ENCODE results near the gene TSPAN32. TPM values are rescaled to one million over a fixed set of nuclear protein-coding genes. Genes with fewer than 3 reads are reported as not detected.

Gene TSPAN32
- total RNA-seq, 2 donors from 2014 or later: 4.3 to 9.9 TPM

DNA sequence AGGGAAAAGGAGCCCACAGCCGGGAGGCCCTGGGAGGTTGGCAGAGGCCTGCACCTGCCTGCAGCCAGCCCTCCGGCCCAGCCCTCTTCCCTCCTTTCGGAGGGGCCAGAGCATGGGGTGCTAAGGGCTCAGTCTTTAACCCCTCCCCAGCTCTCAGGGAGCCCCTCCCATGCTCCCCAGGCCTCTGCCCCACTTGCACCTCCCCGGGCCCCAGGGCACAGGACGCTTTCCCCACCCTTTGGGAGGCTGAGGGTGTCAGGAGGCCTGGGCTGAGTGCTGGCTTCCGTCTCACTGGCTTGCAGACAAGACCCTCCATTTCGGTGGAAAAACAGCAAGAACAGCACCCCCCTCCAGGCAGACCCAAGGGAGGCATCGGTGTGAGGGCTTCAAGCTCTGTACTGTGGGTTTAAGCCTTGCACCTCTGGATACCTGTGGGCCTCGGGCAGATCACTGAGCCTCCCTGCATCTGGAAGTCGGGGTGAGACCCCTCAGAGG is 38.7 kb upstream of the TSPAN32 start:
- no peaks in the 10 kb centered on the region for H3K9me3 Mint-ChIP-seq
- no peaks in the 10 kb centered on the region for H3K27me3 Mint-ChIP-seq
- no peak overlapping the region for H3K27ac Mint-ChIP-seq
- DNase-seq (ENCODE audit: low spot score) (no peak), ATAC-seq (no peak)
- no peaks in the 10 kb centered on the region for H3K36me3 Mint-ChIP-seq
- peaks cover 19 to 27% of the 10 kb centered on the region in 2 donors for H3K4me1 Mint-ChIP-seq (ENCODE audit: low read depth in 2 of 2)
- no peak overlapping the region for H3K4me3 Mint-ChIP-seq

DNA sequence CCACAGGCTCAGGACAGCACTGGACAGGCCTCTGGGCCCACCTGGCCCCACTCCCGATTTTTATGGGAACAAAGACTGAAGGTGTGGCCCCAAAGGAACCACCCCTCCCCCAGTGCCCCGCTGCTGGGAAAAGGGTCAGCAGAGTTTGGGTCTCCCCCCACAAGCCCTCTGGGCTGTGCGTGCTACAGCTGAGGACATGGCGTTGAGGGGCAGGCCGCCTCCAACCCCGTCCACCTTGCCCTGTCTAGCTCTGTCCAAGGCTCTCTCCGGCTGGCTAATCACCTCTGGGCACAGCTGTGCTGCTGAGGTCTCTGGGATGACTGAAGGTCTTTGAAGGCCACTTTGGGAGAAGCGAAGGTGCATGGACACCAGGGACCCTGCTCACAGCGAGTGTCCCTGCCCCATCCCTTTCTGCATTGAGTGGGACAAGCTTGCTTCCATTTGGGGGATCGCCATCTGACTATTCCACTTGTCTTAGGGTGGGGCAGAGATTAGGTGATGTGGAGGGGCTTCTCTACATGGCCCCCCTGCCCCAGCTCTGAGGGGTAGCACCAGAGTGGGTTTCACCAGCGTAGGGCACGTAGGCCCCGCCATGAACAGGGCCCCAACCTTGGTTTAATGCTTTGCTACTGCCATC is 38.0 kb upstream of the TSPAN32 start:
- ATAC-seq (no peak), DNase-seq (ENCODE audit: low spot score) (no peak)
- Mint-ChIP-seq H3K4me1 (ENCODE audit: low read depth in 2 of 2) (peaks cover 25 to 27% of the 10 kb centered on the region in 2 donors), H3K27ac (no peak overlapping the region), H3K4me3 (no peak overlapping the region), H3K36me3 (no peaks in the 10 kb centered on the region), H3K27me3 (no peaks in the 10 kb centered on the region), H3K9me3 (no peaks in the 10 kb centered on the region)

DNA sequence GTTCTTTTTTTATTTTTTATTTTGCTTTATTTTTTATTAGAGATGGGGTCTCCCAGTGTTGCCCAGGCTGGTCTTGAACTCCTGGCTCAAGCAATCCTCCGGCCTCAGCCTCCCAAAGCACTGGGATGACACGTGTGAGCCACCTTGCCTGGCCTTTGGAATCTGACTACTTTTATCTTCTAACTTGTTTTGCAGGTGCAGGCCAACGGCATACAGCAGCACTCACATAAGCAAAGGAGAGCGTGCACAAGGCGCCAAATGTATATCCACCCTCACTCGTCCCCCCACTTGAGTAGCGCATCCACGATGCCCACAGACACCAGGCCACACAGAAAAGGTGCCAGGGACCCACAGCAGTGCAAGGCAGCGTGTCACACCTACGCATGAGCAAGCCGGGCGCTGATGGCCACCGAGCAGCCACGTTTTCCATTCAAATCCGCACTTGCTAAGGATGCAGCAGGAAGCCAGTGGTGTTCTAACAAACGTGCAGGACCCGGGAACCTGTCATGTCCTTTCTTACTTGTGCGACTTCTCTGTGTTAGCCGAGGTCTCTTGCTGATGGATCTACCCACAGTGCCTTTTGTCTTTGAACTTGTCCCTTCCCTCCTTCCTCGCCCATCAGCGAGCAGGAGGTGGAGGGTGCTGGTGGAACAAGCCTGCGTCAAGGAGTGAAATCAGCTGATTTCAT is 37.3 kb upstream of the TSPAN32 start:
- Mint-ChIP-seq H3K27me3 (no peaks in the 10 kb centered on the region), H3K9me3 (no peaks in the 10 kb centered on the region), H3K4me3 (no peak overlapping the region), H3K36me3 (no peaks in the 10 kb centered on the region), H3K27ac (no peak overlapping the region), H3K4me1 (ENCODE audit: low read depth in 2 of 2) (peaks cover 25 to 27% of the 10 kb centered on the region in 2 donors)
- no peak for DNase-seq (ENCODE audit: low spot score)
- ATAC-seq: no peak

DNA sequence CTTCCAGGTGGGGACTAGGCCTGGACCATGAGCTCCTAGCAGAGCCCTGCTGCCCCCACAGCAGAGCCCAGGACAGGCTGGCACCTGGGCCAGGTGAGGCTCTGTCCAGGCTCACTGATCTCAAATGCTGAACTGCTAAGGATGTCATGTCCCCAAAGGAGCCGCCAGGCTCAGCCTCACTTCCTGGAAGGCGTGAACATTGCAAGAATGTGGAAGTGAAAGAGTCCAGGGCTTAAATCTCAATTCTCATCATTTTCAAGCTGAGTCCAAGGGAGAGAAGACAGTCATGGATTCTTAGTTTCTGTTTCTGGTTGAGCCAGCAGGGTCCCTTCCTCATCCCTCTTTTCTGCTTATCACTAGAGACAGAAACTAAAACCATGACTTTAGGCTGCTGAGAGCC is 36.4 kb upstream of the TSPAN32 start:
- Mint-ChIP-seq H3K4me1 (ENCODE audit: low read depth in 2 of 2) (peaks cover 25 to 27% of the 10 kb centered on the region in 2 donors), H3K9me3 (no peaks in the 10 kb centered on the region), H3K4me3 (peak overlapping the region; percentile 83), H3K27me3 (no peaks in the 10 kb centered on the region), H3K27ac (peak overlapping the region; percentile 80 to 91), H3K36me3 (no peaks in the 10 kb centered on the region)
- ATAC-seq (peak; percentile 49 to 72), DNase-seq (ENCODE audit: low spot score) (no peak)

GRCh38 chr11:2265854-2266585 is 35.8 kb upstream of the TSPAN32 start:
- DNase-seq (ENCODE audit: low spot score): no peak
- H3K4me1 Mint-ChIP-seq (ENCODE audit: low read depth in 2 of 2): peaks cover 25 to 30% of the 10 kb centered on the region in 2 donors
- no peaks in the 10 kb centered on the region for H3K27me3 Mint-ChIP-seq
- peak overlapping the region; percentile 80 to 91 for H3K27ac Mint-ChIP-seq
- no peak for ATAC-seq
- H3K4me3 Mint-ChIP-seq: peak overlapping the region; percentile 83
- H3K9me3 Mint-ChIP-seq: no peaks in the 10 kb centered on the region
- no peaks in the 10 kb centered on the region for H3K36me3 Mint-ChIP-seq

GRCh38 chr11:2266586-2267305 is 35.1 kb upstream of the TSPAN32 start:
- H3K36me3 Mint-ChIP-seq: no peaks in the 10 kb centered on the region
- H3K4me1 Mint-ChIP-seq (ENCODE audit: low read depth in 2 of 2): peaks cover 25 to 30% of the 10 kb centered on the region in 2 donors
- no peak for ATAC-seq
- no peaks in the 10 kb centered on the region for H3K27me3 Mint-ChIP-seq
- peak overlapping the region; percentile 83 for H3K4me3 Mint-ChIP-seq
- no peak for DNase-seq (ENCODE audit: low spot score)
- H3K27ac Mint-ChIP-seq: peak overlapping the region; percentile 80 to 91
- no peaks in the 10 kb centered on the region for H3K9me3 Mint-ChIP-seq

DNA sequence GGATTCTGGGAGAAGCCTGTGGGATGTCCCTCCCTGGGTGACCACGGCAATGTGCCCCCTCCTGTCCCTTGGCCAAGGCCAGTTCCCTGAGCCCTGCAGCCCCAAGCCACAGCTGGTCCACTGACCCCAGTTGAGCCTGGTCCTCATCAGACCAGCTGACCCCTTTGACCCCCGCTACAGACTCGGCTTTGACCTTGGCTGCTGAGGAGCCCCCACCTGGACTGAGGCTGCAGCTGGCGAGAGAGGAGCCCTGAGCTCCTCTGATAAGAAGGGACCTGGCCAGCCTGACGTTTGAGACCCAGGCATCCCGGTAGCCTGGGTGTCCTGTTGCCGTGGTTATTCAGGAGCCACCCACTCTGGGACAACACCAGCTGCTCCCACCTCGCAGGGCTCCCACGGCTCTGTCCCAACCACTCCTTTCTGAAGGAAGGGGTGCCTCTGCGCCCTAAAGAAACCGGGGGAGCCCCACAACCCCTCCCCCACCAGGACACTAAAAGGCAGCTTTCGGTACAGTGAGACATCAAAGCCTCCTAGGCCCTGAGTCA is 34.4 kb upstream of the TSPAN32 start:
- ATAC-seq: no peak
- H3K4me3 Mint-ChIP-seq: peak overlapping the region; percentile 65
- no peaks in the 10 kb centered on the region for H3K36me3 Mint-ChIP-seq
- no peaks in the 10 kb centered on the region for H3K9me3 Mint-ChIP-seq
- DNase-seq (ENCODE audit: low spot score): no peak
- H3K4me1 Mint-ChIP-seq (ENCODE audit: low read depth in 2 of 2): peaks cover 25 to 30% of the 10 kb centered on the region in 2 donors
- H3K27ac Mint-ChIP-seq: no peak overlapping the region
- no peaks in the 10 kb centered on the region for H3K27me3 Mint-ChIP-seq

DNA sequence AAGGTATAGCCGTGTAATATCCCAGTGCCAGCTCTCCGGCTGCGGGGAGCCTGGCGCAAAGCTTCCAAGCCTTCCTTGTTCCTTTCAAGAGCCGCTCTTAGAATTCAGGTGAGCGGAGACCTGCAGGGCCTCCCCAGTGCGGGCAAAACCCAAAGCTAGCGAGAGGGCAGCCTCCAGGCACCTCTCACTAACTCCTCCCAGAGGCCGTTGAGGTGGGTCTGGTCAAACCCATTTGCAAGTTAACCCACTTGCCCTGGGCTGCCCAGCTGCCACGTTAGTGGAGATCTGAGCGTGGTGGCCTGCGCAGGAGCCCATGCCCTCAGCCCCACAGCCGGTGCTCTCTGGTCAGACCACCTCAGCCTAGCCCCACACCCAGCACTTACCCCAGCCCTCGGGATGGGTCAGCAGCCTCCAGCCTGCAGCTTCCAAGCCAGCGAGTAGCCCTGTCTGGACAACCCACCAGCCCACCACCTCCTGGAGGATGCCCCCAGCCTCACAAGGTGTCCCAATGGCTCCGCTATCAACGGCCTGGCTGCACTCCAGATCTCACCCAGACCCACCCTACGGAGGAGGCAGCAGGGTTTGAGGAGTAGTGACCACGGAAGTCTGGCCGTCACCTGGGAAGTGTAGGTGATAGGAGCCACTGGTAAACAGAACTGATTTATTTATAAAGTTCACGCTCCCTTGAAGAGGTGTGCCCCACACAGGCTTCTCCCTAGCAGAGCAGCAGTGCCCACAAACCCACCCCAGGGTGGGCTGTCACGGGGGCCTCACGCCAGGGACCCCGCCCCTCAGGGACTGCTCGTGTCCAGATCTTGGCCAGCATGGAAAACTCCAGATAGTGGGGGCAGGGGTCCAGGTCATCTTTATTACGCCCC is 33.7 kb upstream of the TSPAN32 start:
- peak overlapping the region; percentile 65 for H3K4me3 Mint-ChIP-seq
- ATAC-seq: no peak
- H3K27ac Mint-ChIP-seq: peak overlapping the region; percentile 23 to 43
- DNase-seq (ENCODE audit: low spot score): no peak
- no peaks in the 10 kb centered on the region for H3K36me3 Mint-ChIP-seq
- H3K27me3 Mint-ChIP-seq: peaks cover 0 to 3% of the 10 kb centered on the region in 2 donors
- peaks cover 25 to 30% of the 10 kb centered on the region in 2 donors for H3K4me1 Mint-ChIP-seq (ENCODE audit: low read depth in 2 of 2)
- H3K9me3 Mint-ChIP-seq: no peaks in the 10 kb centered on the region

DNA sequence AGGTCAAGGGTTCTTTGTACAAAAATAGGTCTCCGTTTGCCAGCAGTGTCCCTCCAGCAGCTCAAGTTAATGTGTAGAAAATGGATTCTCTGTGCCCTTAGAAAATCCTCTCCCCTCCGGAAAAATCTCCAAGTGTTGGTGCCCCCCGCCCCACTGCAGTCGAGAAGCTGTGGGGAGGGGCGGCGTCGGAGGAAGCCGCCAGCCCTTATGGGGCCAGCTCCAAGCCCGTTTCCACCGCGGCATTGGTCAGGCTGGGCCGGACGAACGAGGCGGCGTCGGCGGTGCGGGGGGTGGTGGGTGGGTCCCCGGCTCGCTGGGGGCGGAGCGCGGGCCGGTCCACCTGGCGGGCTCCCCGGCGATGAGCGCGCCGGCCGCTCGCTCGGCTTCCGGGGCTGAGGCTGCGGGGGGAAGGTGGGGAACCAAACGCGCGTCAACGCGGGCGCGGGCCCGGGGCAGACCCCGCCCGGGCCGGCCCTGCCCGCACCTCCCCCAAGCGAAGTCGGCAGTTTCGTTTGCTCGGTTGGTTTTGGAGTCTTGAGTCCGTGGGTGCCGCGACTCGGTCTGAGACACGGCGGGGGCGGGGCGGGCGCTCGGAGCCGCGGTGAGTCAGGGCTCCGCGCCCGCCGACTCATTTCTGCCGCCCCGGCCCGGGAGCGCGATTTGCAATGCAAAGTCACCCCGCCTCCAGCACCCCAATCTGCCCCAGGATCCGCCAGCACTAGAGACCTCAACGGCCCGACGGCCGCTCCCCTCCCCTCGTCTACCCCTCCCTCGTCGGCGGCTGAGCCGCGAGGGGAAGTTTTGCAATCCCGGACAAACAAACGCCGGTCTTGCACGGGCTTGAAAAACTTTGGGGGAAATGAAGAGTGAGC is 32.8 kb upstream of the TSPAN32 start:
- no peaks in the 10 kb centered on the region for H3K36me3 Mint-ChIP-seq
- H3K4me1 Mint-ChIP-seq (ENCODE audit: low read depth in 2 of 2): peaks cover 25 to 30% of the 10 kb centered on the region in 2 donors
- ATAC-seq (peak; percentile 76 to 78), DNase-seq (ENCODE audit: low spot score) (peak; percentile 90)
- peaks cover 0 to 6% of the 10 kb centered on the region in 2 donors for H3K27me3 Mint-ChIP-seq
- no peaks in the 10 kb centered on the region for H3K9me3 Mint-ChIP-seq
- H3K4me3 Mint-ChIP-seq: peak overlapping the region; percentile 69
- H3K27ac Mint-ChIP-seq: peak overlapping the region in 1 of 2 donors; percentile 23

- H3K27me3 Mint-ChIP-seq: peaks cover 0 to 6% of the 10 kb centered on the region in 2 donors
- no peaks in the 10 kb centered on the region for H3K9me3 Mint-ChIP-seq
- H3K36me3 Mint-ChIP-seq: no peaks in the 10 kb centered on the region
- DNase-seq (ENCODE audit: low spot score) (no peak), ATAC-seq (peak; percentile 16 to 39)
- peaks cover 25 to 30% of the 10 kb centered on the region in 2 donors for H3K4me1 Mint-ChIP-seq (ENCODE audit: low read depth in 2 of 2)
- H3K4me3 Mint-ChIP-seq: peak overlapping the region; percentile 69
- no peak overlapping the region for H3K27ac Mint-ChIP-seq
Observed at GRCh38 chr11:2269601-2270321, 32.1 kb upstream of the TSPAN32 start.

DNA sequence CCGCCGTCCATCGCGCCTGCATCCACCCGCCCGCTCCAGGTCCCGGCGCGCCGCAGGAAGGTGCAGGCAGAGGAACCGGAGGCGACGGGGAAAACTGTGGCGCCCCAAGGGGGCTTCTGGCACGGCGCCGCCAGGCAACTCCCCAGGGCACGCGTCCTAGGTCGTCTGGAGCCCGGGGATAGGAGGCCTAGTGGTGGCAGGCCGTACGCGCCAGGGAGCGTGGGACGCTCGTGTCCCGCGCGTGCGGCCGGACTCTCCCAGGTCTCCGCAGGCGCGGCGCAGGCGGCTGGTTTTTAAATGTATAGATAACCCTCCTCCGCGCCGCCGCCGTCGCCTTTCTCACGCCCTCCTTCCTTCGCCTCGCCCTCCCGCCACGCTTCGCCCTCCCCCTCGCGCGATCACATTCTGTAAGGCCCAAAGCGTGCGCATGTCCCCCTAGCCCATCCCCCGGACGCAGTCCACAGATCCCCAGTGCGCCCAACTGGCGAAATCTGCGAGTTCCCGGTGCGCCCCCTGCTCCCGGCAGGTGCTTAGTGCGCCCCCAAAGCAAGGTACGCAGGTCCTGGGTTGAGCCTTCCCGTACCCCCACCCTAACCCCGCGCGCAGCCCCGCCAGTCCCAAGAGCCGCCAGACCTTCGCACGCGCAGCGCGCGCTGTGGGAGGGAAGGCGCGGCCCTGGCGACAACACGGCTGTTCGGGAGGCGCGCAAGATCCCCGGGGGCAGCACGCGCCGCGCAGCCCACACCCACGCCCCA is 31.3 kb upstream of the TSPAN32 start, which contains the start of gene ASCL2:
ASCL2 (minus strand) TSS at position 267 of the 755 bp plus-strand sequence; CDS start at position 11, 256 bp downstream.
- Mint-ChIP-seq H3K4me3 (peak within 1 kb of the TSS; percentile 78), H3K36me3 (no peaks in the 10 kb centered on the region), H3K9me3 (no peaks in the 10 kb centered on the region), H3K27me3 (peaks cover 0 to 6% of the 10 kb centered on the region in 2 donors), H3K27ac (no peak within 1 kb of the TSS), H3K4me1 (ENCODE audit: low read depth in 2 of 2) (peaks cover 21 to 25% of the 10 kb centered on the region in 2 donors)
- ATAC-seq (no peak), DNase-seq (ENCODE audit: low spot score) (no peak)

Measured in natural killer cell treated with Interleukin-12 subunit alpha and Interleukin-12 subunit beta and Interleukin-15 and Interleukin-18, amount 100 ng/mL, for 72 hours (primary cell).